ENCODE data around the gene APOL4.

DNA sequence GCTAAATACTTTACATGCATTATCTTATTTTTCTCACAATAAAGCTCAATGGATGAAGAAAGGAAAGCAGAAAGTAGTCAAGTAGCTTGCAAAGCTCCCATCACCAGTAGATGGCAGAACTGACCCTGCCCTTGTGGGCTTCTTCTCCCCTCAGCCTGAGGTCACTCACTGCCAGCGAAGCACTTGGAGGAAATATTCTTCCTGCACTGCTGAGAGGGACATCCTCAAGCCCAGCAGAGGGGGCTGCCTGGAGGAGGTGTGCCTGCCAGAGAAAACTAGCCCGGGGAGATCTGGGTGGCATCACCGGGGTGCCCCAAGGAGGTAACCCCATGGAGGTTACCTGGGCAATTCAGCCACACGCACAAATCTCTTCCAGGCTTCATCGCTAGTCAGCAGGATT is 6.6 kb downstream of the APOL4 start:
- no peak for TF ChIP-seq EZH2phosphoT487 (IDR thresholded peaks at IDR 0.05; ENCODE audit: borderline replicate concordance, low read depth, low read length)
- TF ChIP-seq, protein P1, sequence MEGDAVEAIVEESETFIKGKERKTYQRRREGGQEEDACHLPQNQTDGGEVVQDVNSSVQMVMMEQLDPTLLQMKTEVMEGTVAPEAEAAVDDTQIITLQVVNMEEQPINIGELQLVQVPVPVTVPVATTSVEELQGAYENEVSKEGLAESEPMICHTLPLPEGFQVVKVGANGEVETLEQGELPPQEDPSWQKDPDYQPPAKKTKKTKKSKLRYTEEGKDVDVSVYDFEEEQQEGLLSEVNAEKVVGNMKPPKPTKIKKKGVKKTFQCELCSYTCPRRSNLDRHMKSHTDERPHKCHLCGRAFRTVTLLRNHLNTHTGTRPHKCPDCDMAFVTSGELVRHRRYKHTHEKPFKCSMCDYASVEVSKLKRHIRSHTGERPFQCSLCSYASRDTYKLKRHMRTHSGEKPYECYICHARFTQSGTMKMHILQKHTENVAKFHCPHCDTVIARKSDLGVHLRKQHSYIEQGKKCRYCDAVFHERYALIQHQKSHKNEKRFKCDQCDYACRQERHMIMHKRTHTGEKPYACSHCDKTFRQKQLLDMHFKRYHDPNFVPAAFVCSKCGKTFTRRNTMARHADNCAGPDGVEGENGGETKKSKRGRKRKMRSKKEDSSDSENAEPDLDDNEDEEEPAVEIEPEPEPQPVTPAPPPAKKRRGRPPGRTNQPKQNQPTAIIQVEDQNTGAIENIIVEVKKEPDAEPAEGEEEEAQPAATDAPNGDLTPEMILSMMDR (conservative IDR thresholded peaks at IDR 0.05; ENCODE audit: low read length) = peak; percentile 85

Measured in OCI-LY7 (cell line).